ENCODE results near the gene ZNF224. TPM values are rescaled to one million over a fixed set of nuclear protein-coding genes. Genes with fewer than 3 reads are reported as not detected.

Gene ZNF224
- total RNA-seq, 1 donor from 2014 or later, result 11.8 TPM

GRCh38 chr19:44072543-44073401 lies 21.4 kb upstream of the ZNF224 start:
- no peak for DNase-seq (ENCODE audit: extremely low spot score in 2 of 2)
- H3K27me3 ChIP-seq, result no peaks in the 10 kb centered on the region
- peak overlapping the region; percentile 62 to 76 for H3K4me3 ChIP-seq
- no peak overlapping the region for H3K27ac ChIP-seq
- peaks cover 4% of the 10 kb centered on the region for H3K9me3 ChIP-seq
- peaks cover 0 to 7% of the 10 kb centered on the region in 2 donors for H3K36me3 ChIP-seq
- peaks cover 21% of the 10 kb centered on the region for H3K4me1 ChIP-seq
- intact Hi-C loops (cut with DNase I), result no loop called here
- TF ChIP-seq POLR2A (IDR thresholded peaks at IDR 0.05) (no peak), CTCF (IDR thresholded peaks at IDR 0.05) (no peak), POLR2AphosphoS5 (IDR thresholded peaks at IDR 0.05; ENCODE audit: insufficient read depth in 1 of 2, low read depth in 1 of 2) (no peak)

DNA sequence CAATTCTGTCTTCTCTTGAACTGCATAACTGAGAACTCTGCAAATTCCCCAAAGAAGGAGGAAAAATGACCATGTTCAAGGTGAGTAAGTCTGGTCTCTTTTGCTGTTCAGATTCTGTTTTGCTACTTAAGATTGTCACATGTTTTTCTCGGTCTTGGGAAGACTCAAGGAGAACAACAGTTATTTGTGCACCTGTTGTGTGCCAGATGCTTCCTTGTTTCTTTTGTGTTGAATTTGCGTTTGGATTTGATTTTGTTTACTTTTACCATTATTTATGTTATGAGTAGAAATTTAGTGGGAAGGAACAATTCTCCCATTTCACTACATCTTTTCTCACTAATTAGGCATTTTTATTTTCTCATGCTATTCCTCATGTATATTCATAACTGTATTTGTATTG lies 17.8 kb upstream of the ZNF224 start:
- Histone ChIP-seq H3K4me1 (peaks cover 17% of the 10 kb centered on the region), H3K4me3 (no peak overlapping the region), H3K27me3 (no peaks in the 10 kb centered on the region), H3K36me3 (peaks cover 0 to 25% of the 10 kb centered on the region in 2 donors), H3K27ac (no peak overlapping the region), H3K9me3 (no peaks in the 10 kb centered on the region)
- no peak for TF ChIP-seq POLR2AphosphoS5 (IDR thresholded peaks at IDR 0.05; ENCODE audit: insufficient read depth in 1 of 2, low read depth in 1 of 2)
- TF ChIP-seq CTCF (IDR thresholded peaks at IDR 0.05), result no peak
- no peak for TF ChIP-seq POLR2A (IDR thresholded peaks at IDR 0.05)
- intact Hi-C loops (cut with DNase I), result no loop called here
- DNase-seq (ENCODE audit: extremely low spot score in 2 of 2), result no peak

- no peak for TF ChIP-seq CTCF (IDR thresholded peaks at IDR 0.05)
- no peak for TF ChIP-seq POLR2AphosphoS5 (IDR thresholded peaks at IDR 0.05; ENCODE audit: insufficient read depth in 1 of 2, low read depth in 1 of 2)
- TF ChIP-seq POLR2A (IDR thresholded peaks at IDR 0.05), result no peak
- peaks cover 14% of the 10 kb centered on the region for H3K4me1 ChIP-seq
- H3K36me3 ChIP-seq, result peaks cover 0 to 9% of the 10 kb centered on the region in 2 donors
- no peaks in the 10 kb centered on the region for H3K27me3 ChIP-seq
- no peak overlapping the region for H3K27ac ChIP-seq
- no peak overlapping the region for H3K4me3 ChIP-seq
- no peaks in the 10 kb centered on the region for H3K9me3 ChIP-seq
- intact Hi-C loops (cut with DNase I), result no loop called here
- DNase-seq (ENCODE audit: extremely low spot score in 2 of 2), result no peak
Measured at GRCh38 chr19:44092108-44092507, 2.1 kb upstream of the ZNF224 start.

DNA sequence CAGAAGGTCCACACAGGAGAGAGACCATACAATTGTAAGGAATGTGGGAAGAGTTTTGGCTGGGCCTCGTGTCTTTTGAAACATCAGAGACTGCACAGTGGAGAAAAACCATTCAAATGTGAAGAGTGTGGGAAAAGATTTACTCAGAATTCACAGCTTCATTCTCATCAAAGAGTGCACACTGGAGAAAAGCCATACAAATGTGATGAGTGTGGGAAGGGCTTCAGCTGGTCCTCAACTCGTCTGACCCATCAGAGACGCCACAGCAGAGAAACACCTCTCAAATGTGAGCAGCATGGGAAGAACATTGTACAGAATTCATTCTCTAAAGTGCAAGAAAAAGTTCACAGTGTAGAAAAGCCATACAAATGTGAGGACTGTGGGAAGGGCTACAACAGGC lies 13.6 kb downstream of the ZNF224 start:
- TF ChIP-seq POLR2AphosphoS5 (IDR thresholded peaks at IDR 0.05; ENCODE audit: insufficient read depth in 1 of 2, low read depth in 1 of 2) (no peak), CTCF (IDR thresholded peaks at IDR 0.05) (no peak), POLR2A (IDR thresholded peaks at IDR 0.05) (no peak)
- Histone ChIP-seq H3K4me1 (no peaks in the 10 kb centered on the region), H3K27me3 (no peaks in the 10 kb centered on the region), H3K4me3 (no peak overlapping the region), H3K36me3 (peaks cover 5 to 58% of the 10 kb centered on the region in 2 donors), H3K27ac (no peak overlapping the region), H3K9me3 (peaks cover 53% of the 10 kb centered on the region)
- intact Hi-C loops (cut with DNase I), result no loop called here
- no peak for DNase-seq (ENCODE audit: extremely low spot score in 2 of 2)

- intact Hi-C loops (cut with DNase I), result no loop called here
- Histone ChIP-seq H3K27me3 (no peaks in the 10 kb centered on the region), H3K4me1 (peaks cover 7% of the 10 kb centered on the region), H3K9me3 (peaks cover 46% of the 10 kb centered on the region), H3K27ac (no peak overlapping the region), H3K4me3 (no peak overlapping the region), H3K36me3 (peaks cover 5 to 41% of the 10 kb centered on the region in 2 donors)
- DNase-seq (ENCODE audit: extremely low spot score in 2 of 2), result no peak
- TF ChIP-seq CTCF (IDR thresholded peaks at IDR 0.05), result no peak
- no peak for TF ChIP-seq POLR2AphosphoS5 (IDR thresholded peaks at IDR 0.05; ENCODE audit: insufficient read depth in 1 of 2, low read depth in 1 of 2)
- no peak for TF ChIP-seq POLR2A (IDR thresholded peaks at IDR 0.05)
Measured at GRCh38 chr19:44109458-44109857, 15.3 kb downstream of the ZNF224 start.

Data from vagina (tissue), 2 donors.